Lung (tissue), 12 donors: Measurements from ENCODE around the gene MAT2A. TPM values are rescaled to one million over a fixed set of nuclear protein-coding genes. Genes with fewer than 3 reads are reported as not detected.

Experiments used
- ATAC-seq: fragments of 200-7000 bp; cut with Tn5 transposase; one replicate; pipeline ENCODE4 v1.9.1; 2020; ENCODE audit warnings: moderate number of reproducible peaks; ENCODE audit not compliant: insufficient read depth, low FRiP score
- DNase-seq, 3 donors: peaks; one replicate each; pipeline ENCODE4 v3.0.0-alpha.2; 2013 to 2017
- H3K27ac ChIP-seq, 2 donors: one replicate each; pipeline ENCODE4 v1.5.1; 2013; ENCODE audit warnings: mild to moderate bottlenecking in 2 of 2, moderate library complexity in 2 of 2, control low read depth in 1 of 2, inconsistent platforms in 1 of 2, low read depth in 1 of 2, low read length in 1 of 2
- H3K27me3 ChIP-seq, 3 donors: one replicate each; pipeline ENCODE4 v1.5.1; 2013; ENCODE audit warnings: low read length in 2 of 3; ENCODE audit not compliant: control insufficient read depth in 3 of 3, insufficient read depth in 3 of 3
- H3K36me3 ChIP-seq, 4 donors: one replicate each; pipeline ENCODE4 v1.5.1; 2013; ENCODE audit warnings: low read length in 4 of 4, mild to moderate bottlenecking in 1 of 4, moderate library complexity in 1 of 4; ENCODE audit not compliant: control insufficient read depth in 4 of 4, insufficient read depth in 4 of 4
- H3K4me1 ChIP-seq, 5 donors: one replicate each; pipeline ENCODE4 v1.5.1; 2013; ENCODE audit warnings: low read length in 5 of 5, mild to moderate bottlenecking in 2 of 5, moderate library complexity in 1 of 5; ENCODE audit not compliant: control insufficient read depth in 5 of 5, insufficient read depth in 5 of 5
- H3K4me3 ChIP-seq: one replicate; pipeline ENCODE4 v1.5.1; 2013; ENCODE audit warnings: mild to moderate bottlenecking, control low read depth, moderate library complexity
- H3K9ac ChIP-seq, 2 donors: one replicate each; pipeline ENCODE4 v1.5.1; 2013; ENCODE audit warnings: low read length in 2 of 2, control low read depth in 1 of 2; ENCODE audit not compliant: insufficient read depth in 1 of 2
- H3K9me3 ChIP-seq, 4 donors: one replicate each; pipeline ENCODE4 v1.5.1; 2013; ENCODE audit warnings: low read length in 3 of 4, mild to moderate bottlenecking in 1 of 4, moderate library complexity in 1 of 4; ENCODE audit not compliant: control insufficient read depth in 4 of 4, insufficient read depth in 3 of 4
- CTCF ChIP-seq: IDR thresholded peaks from 2 replicates; pipeline ENCODE4 v1.5.1; 2012; ENCODE audit warnings: mild to moderate bottlenecking; ENCODE audit errors: control extremely low read depth, extremely low read depth
- WGBS, 2 donors: extraction: QIAGEN DNeasy Blood & Tissue Kit; methylation state at CpG; one replicate each; pipeline ENCODE4 v1.1.7; 2013; 5-methylcytosine and 5-hydroxymethylcytosine counted together
- polyA plus RNA-seq, 2 donors: library from polyadenylated mRNA; stranded (reverse); fragments of 200-250 nt; gene quantifications; one replicate each; pipeline ENCODE4 v1.2.1, GENCODE V29; 2013
- total RNA-seq, 2 donors: library from RNA; depleted of rRNA in 1 of 2; stranded (reverse); fragments of >200 nt in 1 of 2; gene quantifications; one replicate each; pipeline ENCODE4 v1.2.1, GENCODE V29; 2014 to 2021
- donor health status: control.
- donor health status: control.
- donor health status: Bipolar disorder and iron deficiency.
- donor health status: healthy.
- donor health status: DM: yes; HTN: yes; CAD: no.

MAT2A gene
- total and polyA plus RNA-seq, 4 donors: 79.4 to 228 (median 159) TPM

- no peak for TF ChIP-seq CTCF
- H3K4me1 ChIP-seq: peaks cover 0 to 2% (median 0%) of the 10 kb centered on the region in 5 donors
- no peak for ATAC-seq
- no peak for DNase-seq
- no peaks in the 10 kb centered on the region for H3K27me3 ChIP-seq
- no peak overlapping the region for H3K9ac ChIP-seq
- no peak overlapping the region for H3K27ac ChIP-seq
- H3K4me3 ChIP-seq: no peak overlapping the region
- 91 to 95% methylated on average over 6 of the region's 6 CpGs for WGBS, 2 donors
- no peaks in the 10 kb centered on the region for H3K9me3 ChIP-seq
- no peaks in the 10 kb centered on the region for H3K36me3 ChIP-seq
Measured at GRCh38 chr2:85514323-85514722, 24.6 kb upstream of the MAT2A start.

GRCh38 chr2:85516653-85517389 lies 22.1 kb upstream of the MAT2A start:
- Histone ChIP-seq H3K4me3 (no peak overlapping the region), H3K27me3 (no peaks in the 10 kb centered on the region), H3K4me1 (no peaks in the 10 kb centered on the region), H3K9me3 (peaks cover 0 to 2% (median 0%) of the 10 kb centered on the region in 4 donors), H3K27ac (peak overlapping the region in 1 of 2 donors; percentile 27), H3K36me3 (no peaks in the 10 kb centered on the region), H3K9ac (no peak overlapping the region)
- TF ChIP-seq CTCF: no peak
- 32 to 40% methylated on average over 8 of the region's 8 CpGs for WGBS, 2 donors
- DNase-seq (no peak), ATAC-seq (no peak)

GRCh38 chr2:85522090-85522647 lies 16.8 kb upstream of the MAT2A start:
- no peak overlapping the region for H3K27ac ChIP-seq
- ATAC-seq (no peak), DNase-seq (no peak)
- H3K9ac ChIP-seq: no peak overlapping the region
- no peak overlapping the region for H3K4me3 ChIP-seq
- 93 to 97% methylated on average over 6 of the region's 6 CpGs for WGBS, 2 donors
- no peaks in the 10 kb centered on the region for H3K36me3 ChIP-seq
- H3K4me1 ChIP-seq: peaks cover 0 to 19% (median 5%) of the 10 kb centered on the region in 5 donors
- H3K27me3 ChIP-seq: no peaks in the 10 kb centered on the region
- no peak for TF ChIP-seq CTCF
- peaks cover 0 to 4% (median 0%) of the 10 kb centered on the region in 4 donors for H3K9me3 ChIP-seq
